Keratinocyte (primary cell): Measurements from ENCODE around the gene ELOVL6.

Experiments used
- EZH2 ChIP-seq: IDR thresholded peaks from one replicate; pipeline ENCODE4 v1.6.1; 2012; ENCODE audit warnings: inconsistent platforms, mild to moderate bottlenecking, low read length, moderate library complexity
- TF ChIP-seq, protein P1 (sequence below), 3 experiments: IDR thresholded peaks in 1 of 3; conservative IDR thresholded peaks in 1 of 3; optimal IDR thresholded peaks in 1 of 3; 2 replicates in 2 of 3; 3 replicates in 1 of 3; pipeline versions ENCODE3 to v1.5.1; 2011; ENCODE audit warnings: low read length in 3 of 3, mild to moderate bottlenecking in 3 of 3, moderate library complexity in 2 of 3, control low read depth in 1 of 3, inconsistent platforms in 1 of 3; ENCODE audit not compliant: insufficient read depth in 2 of 3; ENCODE audit errors: extremely low read depth in 1 of 3

DNA sequence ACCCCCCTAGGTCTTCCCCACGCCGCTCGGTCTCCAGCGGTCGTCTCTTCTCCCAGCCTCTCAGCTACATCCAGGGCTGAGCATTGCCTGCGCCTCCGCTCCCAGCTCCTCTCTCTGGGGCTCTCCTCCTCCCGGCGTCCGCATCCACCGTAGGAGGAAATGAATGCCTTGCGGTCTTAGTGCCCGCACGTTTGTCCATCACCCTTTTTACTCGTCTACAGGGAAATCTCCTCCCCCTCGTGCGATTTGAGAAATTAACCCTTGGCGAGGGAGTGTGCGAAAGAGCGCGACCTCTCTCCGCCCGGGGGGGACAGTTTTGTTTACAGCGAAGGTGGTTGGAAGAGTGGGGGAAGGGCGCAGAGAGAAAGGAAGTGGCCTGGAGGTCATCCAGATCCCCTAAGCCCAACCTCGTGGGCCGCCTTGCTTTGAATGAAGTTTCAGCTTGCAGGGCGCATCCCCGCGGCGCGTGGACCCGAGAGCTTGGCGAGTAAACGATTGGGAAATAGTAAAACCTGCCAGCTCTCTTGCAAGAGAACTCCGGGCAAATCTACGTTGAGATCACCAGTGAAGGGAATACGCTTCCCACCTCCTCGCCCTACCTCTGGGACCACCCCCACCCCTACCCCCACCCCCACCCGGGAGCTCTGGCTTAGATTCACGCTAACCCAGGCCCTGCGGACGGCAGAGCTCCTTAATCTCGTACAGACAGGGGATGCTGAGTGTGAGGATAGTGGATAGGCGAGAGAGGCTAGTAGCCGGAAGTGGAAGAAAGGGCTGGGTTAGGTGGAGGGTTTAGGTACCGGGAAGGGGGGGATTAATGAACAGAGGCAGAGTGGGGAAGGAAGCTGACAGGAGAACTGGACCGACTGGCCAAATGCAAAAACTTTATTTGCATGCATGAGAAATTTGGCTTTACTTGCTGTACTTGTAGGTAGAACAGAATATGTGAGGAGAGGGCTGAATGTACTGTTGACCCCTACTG, at the start of gene ELOVL6:
- TF ChIP-seq, protein P1, sequence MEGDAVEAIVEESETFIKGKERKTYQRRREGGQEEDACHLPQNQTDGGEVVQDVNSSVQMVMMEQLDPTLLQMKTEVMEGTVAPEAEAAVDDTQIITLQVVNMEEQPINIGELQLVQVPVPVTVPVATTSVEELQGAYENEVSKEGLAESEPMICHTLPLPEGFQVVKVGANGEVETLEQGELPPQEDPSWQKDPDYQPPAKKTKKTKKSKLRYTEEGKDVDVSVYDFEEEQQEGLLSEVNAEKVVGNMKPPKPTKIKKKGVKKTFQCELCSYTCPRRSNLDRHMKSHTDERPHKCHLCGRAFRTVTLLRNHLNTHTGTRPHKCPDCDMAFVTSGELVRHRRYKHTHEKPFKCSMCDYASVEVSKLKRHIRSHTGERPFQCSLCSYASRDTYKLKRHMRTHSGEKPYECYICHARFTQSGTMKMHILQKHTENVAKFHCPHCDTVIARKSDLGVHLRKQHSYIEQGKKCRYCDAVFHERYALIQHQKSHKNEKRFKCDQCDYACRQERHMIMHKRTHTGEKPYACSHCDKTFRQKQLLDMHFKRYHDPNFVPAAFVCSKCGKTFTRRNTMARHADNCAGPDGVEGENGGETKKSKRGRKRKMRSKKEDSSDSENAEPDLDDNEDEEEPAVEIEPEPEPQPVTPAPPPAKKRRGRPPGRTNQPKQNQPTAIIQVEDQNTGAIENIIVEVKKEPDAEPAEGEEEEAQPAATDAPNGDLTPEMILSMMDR (optimal IDR thresholded peaks at IDR 0.05 in 1 of 3, IDR thresholded peaks at IDR 0.05 in 1 of 3, conservative IDR thresholded peaks at IDR 0.05 in 1 of 3; ENCODE audit: extremely low read depth in 1 of 3, insufficient read depth in 2 of 3, low read length in 3 of 3) = no peak
- no peak for TF ChIP-seq EZH2
